Stimulated activated CD4-positive, alpha-beta T cell treated with anti-CD3 and anti-CD28 coated beads, TNF-alpha, amount 100 ng/mL, for 1 hour (primary cell): Measurements from ENCODE around the gene AMOTL2.

Experiments used
- DNase-seq, 3 donors: peaks; one replicate each; pipeline ENCODE4 v3.0.0-alpha.2; 2020; ENCODE audit warnings: low read depth in 3 of 3, low spot score in 1 of 3

AMOTL2 gene

GRCh38 chr3:134374105-134374790 is at the start of gene AMOTL2:
Gene AMOTL2 (minus strand): TSS chr3:134374447. CDS start chr3:134371433, 3,014 bp downstream.
- no peak for DNase-seq

GRCh38 chr3:134423153-134423552 is 48.9 kb upstream of the AMOTL2 start:
- DNase-seq = no peak

GRCh38 chr3:134419960-134420321 is 45.7 kb upstream of the AMOTL2 start:
- no peak for DNase-seq

- no peak for DNase-seq
Observed at GRCh38 chr3:134419214-134419959, 45.1 kb upstream of the AMOTL2 start.

- no peak for DNase-seq
Observed at GRCh38 chr3:134409041-134409440, 34.8 kb upstream of the AMOTL2 start.

GRCh38 chr3:134407239-134407625 is 33.0 kb upstream of the AMOTL2 start:
- DNase-seq = no peak

- no peak for DNase-seq
Observed at GRCh38 chr3:134406331-134407238, 32.3 kb upstream of the AMOTL2 start.

GRCh38 chr3:134404366-134404885 is 30.2 kb upstream of the AMOTL2 start:
- DNase-seq = no peak

- DNase-seq = no peak
Observed at GRCh38 chr3:134397755-134398154, 23.5 kb upstream of the AMOTL2 start.

- DNase-seq = no peak
Observed at GRCh38 chr3:134395103-134395502, 20.9 kb upstream of the AMOTL2 start.

GRCh38 chr3:134394380-134394779 is 20.1 kb upstream of the AMOTL2 start:
- no peak for DNase-seq

GRCh38 chr3:134393074-134393473 is 18.8 kb upstream of the AMOTL2 start:
- no peak for DNase-seq

- DNase-seq = no peak
Observed at GRCh38 chr3:134392336-134392983, 18.2 kb upstream of the AMOTL2 start.

- no peak for DNase-seq
Observed at GRCh38 chr3:134389865-134390264, 15.6 kb upstream of the AMOTL2 start.

- DNase-seq = no peak
Observed at GRCh38 chr3:134388788-134389485, 14.7 kb upstream of the AMOTL2 start.

GRCh38 chr3:134388292-134388691 is 14.0 kb upstream of the AMOTL2 start:
- no peak for DNase-seq

- no peak for DNase-seq
Observed at GRCh38 chr3:134387293-134387692, 13.0 kb upstream of the AMOTL2 start.

- DNase-seq = no peak
Observed at GRCh38 chr3:134384963-134385362, 10.7 kb upstream of the AMOTL2 start.

- DNase-seq = no peak
Observed at GRCh38 chr3:134381831-134382442, 7.7 kb upstream of the AMOTL2 start.

GRCh38 chr3:134381076-134381475 is 6.8 kb upstream of the AMOTL2 start:
- DNase-seq = no peak
